NCI-H524 treated with DMSO at 0.1 percent for 48 hours (cell line): ENCODE results near the gene MKNK1.
A peak's percentile ranks its signal among the peaks of the same experiment; 100 is the strongest.
"Not testable (repeated sequence)": the region's sequence is repeated elsewhere in the genome, so short reads cannot be mapped to it uniquely, and the experiment has no call there.

Experiments
- DNase-seq: peaks from one replicate; lab custom pipeline; 2025; lab: John Stamatoyannopoulos, UW

Gene MKNK1

DNA sequence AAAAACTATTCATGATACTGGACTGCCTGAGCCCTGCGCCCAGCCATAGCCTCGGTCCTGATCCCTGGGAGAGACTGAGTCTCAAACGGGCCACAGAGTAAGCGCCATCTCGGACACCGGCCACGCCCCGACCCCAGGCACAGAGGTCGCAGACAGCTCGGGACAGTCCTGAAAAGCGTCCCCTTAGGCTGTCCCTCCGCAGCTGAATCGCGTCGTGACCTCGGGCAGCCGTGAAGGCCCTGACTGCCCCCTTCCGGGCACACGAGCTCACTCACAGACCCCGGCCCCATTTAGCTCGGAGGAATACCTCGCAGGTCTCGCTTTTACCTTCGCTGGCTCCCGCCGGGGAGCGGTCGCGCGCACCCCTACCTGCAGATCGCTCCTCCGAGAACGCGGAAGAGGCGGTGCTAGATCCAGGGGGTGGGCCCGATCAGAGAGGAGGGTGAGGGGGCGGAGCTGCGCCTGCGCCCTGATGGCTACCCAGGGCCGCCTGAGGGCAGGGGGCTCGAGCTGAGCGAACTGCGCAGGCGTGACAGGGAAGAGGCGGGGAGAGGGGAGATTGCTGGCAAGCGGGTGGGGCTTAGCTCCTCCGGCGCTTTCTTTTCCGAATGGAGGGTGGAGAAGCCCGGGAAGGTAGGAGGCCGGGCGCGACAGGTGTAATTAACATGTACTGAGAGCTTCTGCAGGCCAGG, at the start of gene MKNK1:
MKNK1 (minus strand) TSS at position 411 of the 692 bp plus-strand sequence. CDS start 20,941 bp downstream, outside the sequence.
- peak; percentile 53 for DNase-seq

GRCh38 chr1:46653405-46653958, 49.4 kb upstream of the MKNK1 start:
- no peak for DNase-seq

GRCh38 chr1:46652321-46653100, 48.4 kb upstream of the MKNK1 start:
- DNase-seq, result no peak

DNA sequence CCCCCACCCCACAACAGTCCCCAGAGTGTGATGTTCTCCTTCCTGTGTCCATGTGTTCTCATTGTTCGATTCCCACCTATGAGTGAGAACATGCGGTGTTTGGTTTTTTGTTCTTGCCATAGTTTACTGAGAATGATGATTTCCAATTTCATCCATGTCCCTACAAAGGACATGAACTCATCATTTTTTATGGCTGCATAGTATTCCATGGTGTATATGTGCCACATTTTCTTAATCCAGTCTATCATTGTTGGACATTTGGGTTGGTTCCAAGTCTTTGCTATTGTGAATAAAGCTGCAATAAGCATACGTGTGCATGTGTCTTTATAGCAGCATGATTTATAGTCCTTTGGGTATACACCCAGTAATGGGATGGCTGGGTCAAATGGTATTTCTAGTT, 47.1 kb upstream of the MKNK1 start:
- DNase-seq, result not testable (repeated sequence)

DNA sequence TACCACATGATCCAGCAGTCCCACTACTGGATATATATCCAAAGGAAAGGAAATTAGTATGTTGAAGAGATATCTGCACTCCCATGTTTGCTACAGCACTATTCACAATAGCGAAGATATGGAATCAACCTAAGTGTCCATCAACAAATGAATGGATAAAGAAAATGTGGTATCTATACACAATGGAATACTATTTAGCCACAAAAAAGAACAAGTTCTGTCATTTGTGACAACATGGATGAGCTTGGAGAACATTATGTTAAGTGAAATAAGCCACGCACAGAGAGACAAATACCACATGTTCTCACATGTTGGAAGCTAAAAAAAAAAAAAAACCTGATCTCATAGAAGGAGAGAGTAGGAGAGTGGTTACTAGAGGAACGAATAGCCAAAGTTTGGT, 46.4 kb upstream of the MKNK1 start:
- no peak for DNase-seq

GRCh38 chr1:46649764-46650163, 45.7 kb upstream of the MKNK1 start:
- DNase-seq, result no peak

GRCh38 chr1:46647611-46648010, 43.5 kb upstream of the MKNK1 start:
- DNase-seq, result no peak

GRCh38 chr1:46646844-46647243, 42.8 kb upstream of the MKNK1 start:
- DNase-seq, result no peak

DNA sequence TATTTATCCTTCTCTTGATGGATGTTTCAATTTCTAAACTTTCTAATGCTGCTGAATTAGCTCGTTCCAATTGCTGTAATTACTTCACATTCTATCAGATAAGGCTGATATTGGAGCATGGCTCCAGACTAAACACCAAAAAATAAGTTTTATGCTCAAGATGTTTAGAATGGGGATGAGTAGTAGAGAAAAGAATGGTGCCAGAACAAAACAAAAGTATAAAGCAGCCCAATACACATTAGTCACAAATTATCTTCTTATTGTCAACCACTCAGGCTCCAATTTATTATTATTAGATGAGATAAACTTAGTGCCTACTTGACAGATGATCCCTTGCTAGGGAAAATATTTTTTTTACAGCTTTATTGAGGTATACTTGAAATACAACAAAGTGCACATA, 42.3 kb upstream of the MKNK1 start:
- no peak for DNase-seq

GRCh38 chr1:46645815-46646214, 41.7 kb upstream of the MKNK1 start:
- no peak for DNase-seq

GRCh38 chr1:46643368-46643775, 39.3 kb upstream of the MKNK1 start:
- no peak for DNase-seq

DNA sequence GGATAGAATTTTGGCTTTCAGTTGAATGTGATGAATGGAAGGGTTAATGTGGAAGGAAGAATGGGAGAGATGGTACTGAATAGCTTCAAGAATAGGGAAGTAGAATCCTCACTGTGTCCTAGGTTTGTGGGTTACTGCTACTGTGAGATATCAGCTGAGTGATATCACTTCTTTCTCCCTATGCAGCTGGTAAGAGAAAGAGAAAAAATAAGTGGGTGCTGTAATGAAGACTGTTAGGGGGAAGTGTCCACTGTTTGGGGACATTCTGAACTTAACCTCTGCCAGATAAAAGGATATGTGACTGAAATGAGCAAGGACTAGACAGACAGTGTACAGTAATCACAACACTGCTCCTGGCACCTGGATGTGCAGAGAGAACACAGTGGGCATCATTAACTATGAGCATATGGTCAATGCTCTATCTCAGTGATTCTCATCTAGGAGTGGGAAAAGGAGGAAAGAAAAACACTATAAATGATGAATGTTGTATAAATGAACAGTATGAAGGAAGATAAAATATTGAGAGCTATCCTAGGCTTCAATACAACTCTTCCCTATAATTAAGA, 38.1 kb upstream of the MKNK1 start:
- DNase-seq, result no peak

DNA sequence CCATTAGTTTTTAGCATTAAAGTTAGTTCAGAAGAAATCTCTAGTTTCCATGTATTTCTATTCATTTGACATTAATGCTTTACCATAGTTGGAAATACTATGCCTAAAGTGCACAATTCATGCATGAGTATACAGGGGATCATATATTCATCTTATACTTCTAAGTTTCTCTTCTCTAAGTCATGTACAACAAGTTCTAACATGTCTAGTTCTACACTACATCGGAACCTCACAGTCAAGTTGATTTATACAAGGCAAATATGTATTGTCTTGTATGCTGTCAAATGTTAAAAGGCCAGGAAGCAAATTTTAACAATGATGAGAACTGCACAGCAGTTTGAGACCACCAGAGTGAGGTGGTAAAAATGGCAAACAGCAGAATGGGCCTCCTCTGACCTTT, 35.5 kb upstream of the MKNK1 start:
- no peak for DNase-seq

DNA sequence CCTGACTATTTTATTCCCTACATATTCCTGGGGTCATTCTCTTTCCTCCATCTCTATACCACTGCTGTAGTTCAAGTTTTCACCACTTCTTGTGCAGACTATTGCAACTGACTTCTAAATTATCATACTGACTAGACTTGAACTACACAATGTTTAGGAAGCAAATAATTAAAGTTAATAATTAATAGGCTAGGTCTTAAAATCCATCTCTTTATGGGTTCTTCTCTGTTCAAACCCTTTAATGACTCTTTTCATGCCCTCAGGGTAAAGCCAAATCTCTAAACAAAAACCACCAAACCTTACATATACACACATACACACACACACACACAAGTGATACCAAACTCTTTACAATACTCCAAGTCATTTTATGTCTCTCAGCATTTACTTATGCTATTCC, 34.9 kb upstream of the MKNK1 start:
- DNase-seq, result no peak

DNA sequence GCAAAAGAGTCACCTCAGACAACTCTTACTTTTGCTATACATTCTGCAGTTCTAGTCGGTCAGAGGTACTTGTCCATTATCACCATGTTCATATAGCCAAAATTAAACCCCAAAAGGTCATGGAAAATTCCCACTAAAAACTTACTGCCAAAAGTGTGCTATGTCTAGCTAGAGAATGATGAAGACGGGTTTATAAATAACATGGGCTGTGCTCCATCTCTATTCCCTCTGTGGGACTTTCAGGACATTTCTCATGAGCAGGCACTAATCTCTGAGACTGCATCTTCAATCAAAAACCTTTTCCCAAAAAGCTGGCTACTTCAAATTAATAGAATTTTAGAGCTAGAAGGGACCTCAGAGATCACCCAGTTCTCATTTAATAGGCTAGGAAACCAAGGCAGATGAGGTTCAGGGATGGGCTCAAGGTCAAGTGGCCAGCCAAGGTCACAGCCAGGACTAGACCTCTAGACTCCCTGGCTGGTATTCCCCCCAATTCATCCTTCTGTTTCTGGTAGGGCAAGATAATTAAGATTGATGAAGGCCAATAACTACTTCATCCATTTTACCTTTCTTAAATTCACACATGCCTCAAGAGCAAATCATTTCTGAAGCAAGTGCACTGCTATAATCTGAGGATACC, 33.5 kb upstream of the MKNK1 start:
- DNase-seq, result no peak

- DNase-seq, result no peak
These were observed 31.1 kb upstream of the MKNK1 start for GRCh38 chr1:46635205-46635604.

- no peak for DNase-seq
These were observed 26.7 kb upstream of the MKNK1 start for GRCh38 chr1:46630719-46631118.

DNA sequence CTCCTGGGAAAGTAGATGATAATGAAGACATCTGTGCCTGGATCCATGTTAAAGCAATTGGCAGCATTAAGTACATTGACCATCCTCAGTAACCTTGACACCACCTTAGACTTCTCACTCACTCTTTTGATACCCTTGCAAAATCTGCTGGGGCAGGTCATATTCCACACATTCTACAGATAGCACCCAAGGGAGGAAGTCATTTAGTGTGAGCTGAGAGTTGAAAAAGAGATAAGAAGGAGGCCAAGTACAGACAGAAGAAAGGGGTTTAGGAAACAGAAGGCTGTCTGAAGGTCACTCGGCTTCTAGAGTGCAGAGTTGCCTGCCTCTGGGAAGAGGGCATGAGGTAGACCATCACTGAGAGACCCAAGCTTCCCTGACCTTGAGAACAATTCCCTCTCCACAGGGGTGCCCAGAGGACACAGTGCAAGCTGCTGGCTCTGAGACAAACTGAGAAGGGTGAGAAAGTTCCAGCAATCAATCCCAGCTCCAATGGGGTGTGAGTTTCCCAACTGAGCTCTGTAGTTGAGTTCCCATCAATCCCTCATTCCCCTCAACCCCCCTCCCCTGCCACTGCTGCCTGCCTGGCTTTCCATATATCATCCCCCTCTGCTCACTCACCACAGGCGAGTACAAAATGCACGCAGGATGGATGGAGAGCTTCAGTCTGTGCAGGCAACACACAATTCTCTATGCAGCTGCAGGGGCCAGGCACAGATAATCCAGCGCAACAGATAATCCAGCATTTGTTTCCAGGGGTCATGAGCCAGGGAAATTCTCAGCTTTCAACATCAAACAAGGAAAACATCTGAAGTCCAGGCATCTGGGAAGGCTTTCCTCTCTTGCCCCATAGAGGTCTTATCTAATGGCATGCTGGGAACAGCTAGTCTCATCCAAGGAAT, 19.9 kb upstream of the MKNK1 start:
- DNase-seq, result no peak

- DNase-seq, result no peak
These were observed 18.3 kb upstream of the MKNK1 start for GRCh38 chr1:46622344-46622743.

GRCh38 chr1:46621930-46622329, 17.9 kb upstream of the MKNK1 start:
- no peak for DNase-seq

DNA sequence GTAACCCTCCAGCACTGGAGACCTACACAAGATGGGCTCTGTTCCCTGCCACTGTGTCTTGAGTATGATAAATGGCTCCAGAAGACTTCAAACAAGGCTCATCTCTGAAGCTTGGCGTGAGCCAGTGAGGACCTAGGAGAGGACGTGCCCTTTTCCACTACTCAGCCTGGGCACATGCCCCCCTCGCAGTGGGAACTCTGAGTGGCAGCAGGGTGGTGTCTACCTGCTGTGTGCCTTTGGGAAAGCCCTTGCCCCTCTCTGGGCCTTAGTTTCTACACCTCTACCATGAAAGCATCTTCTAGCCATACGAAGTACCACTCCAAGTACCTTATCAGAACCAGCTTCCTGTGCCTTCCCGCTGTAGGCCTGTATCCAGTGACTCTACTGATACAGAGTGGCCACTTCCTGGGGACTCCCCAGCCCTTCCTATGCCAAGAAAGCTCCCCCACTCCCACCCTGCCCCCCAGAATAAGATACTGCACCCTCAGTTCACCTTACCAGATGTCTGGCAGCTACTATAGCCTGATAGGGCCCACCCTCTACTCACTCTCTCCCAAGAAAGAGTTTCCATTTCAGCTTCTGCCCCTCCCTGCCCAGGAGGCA, 15.7 kb upstream of the MKNK1 start:
- no peak for DNase-seq
